Duodenal mucosa (tissue), 2 donors: Measurements from ENCODE around the gene KLK5.
"Not testable (repeated sequence)": the region's sequence is repeated elsewhere in the genome, so short reads cannot be mapped to it uniquely, and the experiment has no call there.

Experiments
- H3K27ac ChIP-seq: one replicate; pipeline ENCODE4 v1.7.0; 2013; ENCODE audit warnings: low read depth, low read length
- H3K27me3 ChIP-seq, 2 donors: one replicate each; pipeline ENCODE4 v1.7.0; 2013; ENCODE audit warnings: low read length in 2 of 2, control low read depth in 1 of 2; ENCODE audit not compliant: insufficient read depth in 2 of 2, control insufficient read depth in 1 of 2
- H3K36me3 ChIP-seq, 2 donors: one replicate each; pipeline ENCODE4 v1.7.0; 2013; ENCODE audit warnings: low read length in 2 of 2, control low read depth in 1 of 2; ENCODE audit not compliant: insufficient read depth in 2 of 2, control insufficient read depth in 1 of 2
- H3K4me1 ChIP-seq, 2 donors: one replicate each; pipeline ENCODE4 v1.7.0; 2013; ENCODE audit warnings: low read length in 2 of 2, control low read depth in 1 of 2; ENCODE audit not compliant: insufficient read depth in 2 of 2, control insufficient read depth in 1 of 2
- H3K4me3 ChIP-seq, 2 donors: one replicate each; pipeline ENCODE4 v1.7.0; 2013; ENCODE audit warnings: low read length in 2 of 2, low read depth in 1 of 2
- H3K9ac ChIP-seq, 2 donors: one replicate each; pipeline ENCODE4 v1.7.0; 2013; ENCODE audit warnings: low read length in 2 of 2, low read depth in 1 of 2
- H3K9me3 ChIP-seq, 2 donors: one replicate each; pipeline ENCODE4 v1.7.0; 2013; ENCODE audit warnings: low read length in 2 of 2, control low read depth in 1 of 2; ENCODE audit not compliant: control insufficient read depth in 1 of 2

The KLK5 gene

GRCh38 chr19:50952910-50953309 lies at the start of gene KLK5:
KLK5 (minus strand) TSS chr19:50953038; CDS start chr19:50952657, 381 bp downstream.
- Histone ChIP-seq H3K9me3 (no peaks in the 10 kb centered on the region), H3K27me3 (no peaks in the 10 kb centered on the region), H3K4me3 (no peak within 1 kb of the TSS), H3K4me1 (no peaks in the 10 kb centered on the region), H3K27ac (no peak within 1 kb of the TSS), H3K9ac (no peak within 1 kb of the TSS), H3K36me3 (no peaks in the 10 kb centered on the region)

DNA sequence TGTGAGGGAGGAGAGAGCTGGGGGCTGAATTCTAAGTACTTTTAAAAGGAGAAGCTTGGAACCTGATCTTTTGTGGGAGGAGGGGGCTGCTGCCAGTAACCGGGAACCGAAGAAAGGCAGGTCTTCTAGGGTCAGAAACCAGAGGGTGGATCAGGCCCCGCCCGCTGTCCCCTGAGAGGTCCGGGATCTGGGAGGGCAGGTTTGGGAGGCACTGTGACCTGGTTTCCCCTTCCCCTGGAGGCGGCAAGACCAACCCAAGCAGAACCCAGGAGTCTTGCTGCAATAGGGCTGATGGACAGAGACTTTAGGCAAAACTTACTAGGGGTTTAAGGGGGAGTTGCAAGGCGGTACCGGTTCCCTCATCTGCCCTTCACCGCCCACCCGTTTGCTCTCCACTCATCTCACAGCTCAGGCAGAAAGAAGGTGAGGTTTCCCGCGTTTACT lies 49.3 kb upstream of the KLK5 start:
- H3K4me3 ChIP-seq = no peak overlapping the region
- no peak overlapping the region for H3K9ac ChIP-seq
- H3K36me3 ChIP-seq = no peaks in the 10 kb centered on the region
- peaks cover 0 to 5% of the 10 kb centered on the region in 2 donors for H3K27me3 ChIP-seq
- no peaks in the 10 kb centered on the region for H3K9me3 ChIP-seq
- no peak overlapping the region for H3K27ac ChIP-seq
- no peaks in the 10 kb centered on the region for H3K4me1 ChIP-seq

DNA sequence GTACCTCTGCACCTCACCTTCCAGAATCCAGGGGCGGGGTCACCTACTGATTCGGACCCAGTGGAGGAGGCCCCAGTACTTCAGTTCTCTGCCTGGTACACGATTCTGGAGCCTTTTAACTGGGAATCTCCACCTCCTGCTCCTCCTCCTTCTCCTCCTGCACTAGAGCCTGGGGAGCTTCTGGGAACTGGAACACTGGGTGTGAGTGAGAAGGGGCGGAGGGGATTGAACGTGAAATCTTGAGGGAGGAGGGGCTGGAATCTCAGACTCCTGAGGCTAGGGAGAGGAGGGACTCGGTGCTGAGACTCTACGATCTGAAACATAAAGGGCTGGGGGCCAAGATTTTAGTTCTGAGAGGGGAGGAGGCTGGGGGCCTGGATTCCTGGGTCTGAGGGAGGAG lies 48.7 kb upstream of the KLK5 start, which contains the start of gene KLK8:
TSS of gene KLK8 (minus strand) at position 90 of the 400 bp plus-strand sequence. CDS start 437 bp downstream, outside the sequence.
- Histone ChIP-seq H3K4me1 (no peaks in the 10 kb centered on the region), H3K36me3 (no peaks in the 10 kb centered on the region), H3K9me3 (no peaks in the 10 kb centered on the region), H3K4me3 (no peak within 1 kb of the TSS), H3K27ac (no peak within 1 kb of the TSS), H3K27me3 (peaks cover 0 to 5% of the 10 kb centered on the region in 2 donors), H3K9ac (no peak within 1 kb of the TSS)

DNA sequence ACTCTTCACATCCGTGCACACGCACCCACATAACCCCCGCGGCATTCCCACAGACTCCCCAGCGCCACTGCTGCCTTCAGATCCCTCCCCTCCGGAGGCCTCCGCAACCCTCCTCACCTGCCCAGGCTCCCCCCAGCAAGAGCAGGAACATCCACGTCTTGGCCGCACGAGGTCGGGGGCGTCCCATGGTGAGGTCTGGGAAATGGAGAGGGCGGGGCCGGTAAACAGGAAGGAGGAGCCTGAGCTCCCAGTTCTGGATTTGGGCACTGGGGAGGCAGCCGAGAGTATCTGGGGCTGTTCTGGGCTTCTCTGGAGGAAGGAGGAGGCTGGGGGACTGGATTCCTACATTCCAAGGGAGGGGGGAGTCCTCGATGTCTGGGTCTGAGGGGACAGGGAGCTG lies 48.1 kb upstream of the KLK5 start:
- Histone ChIP-seq H3K27me3 (peaks cover 0 to 5% of the 10 kb centered on the region in 2 donors), H3K27ac (no peak overlapping the region), H3K4me3 (no peak overlapping the region), H3K4me1 (no peaks in the 10 kb centered on the region), H3K9me3 (no peaks in the 10 kb centered on the region), H3K36me3 (no peaks in the 10 kb centered on the region), H3K9ac (no peak overlapping the region)

DNA sequence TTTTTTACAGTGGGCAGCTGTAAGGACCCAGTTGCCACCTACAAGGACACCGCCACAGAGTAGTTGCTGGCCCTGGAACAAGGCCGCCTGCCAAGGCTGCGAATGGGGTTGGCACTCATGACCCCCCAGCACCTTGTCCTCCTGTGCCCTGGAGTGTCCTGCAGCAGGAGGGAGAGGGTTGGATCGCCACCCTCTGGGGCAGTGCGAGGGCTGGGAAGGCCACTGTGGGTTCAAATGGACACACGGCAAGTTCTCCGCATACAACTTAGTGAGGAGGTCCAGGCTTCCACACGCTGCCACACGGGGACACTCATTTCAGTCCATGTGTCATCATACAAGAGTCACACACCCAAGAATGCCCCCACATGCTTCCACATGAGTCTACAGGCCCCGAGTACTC lies 47.6 kb upstream of the KLK5 start:
- Histone ChIP-seq H3K9me3 (no peaks in the 10 kb centered on the region), H3K27ac (no peak overlapping the region), H3K4me1 (no peaks in the 10 kb centered on the region), H3K4me3 (no peak overlapping the region), H3K27me3 (peaks cover 0 to 5% of the 10 kb centered on the region in 2 donors), H3K9ac (no peak overlapping the region), H3K36me3 (no peaks in the 10 kb centered on the region)

GRCh38 chr19:50998686-50999085 lies 45.8 kb upstream of the KLK5 start:
- Histone ChIP-seq H3K27me3 (peaks cover 0 to 5% of the 10 kb centered on the region in 2 donors), H3K9ac (no peak overlapping the region), H3K4me1 (no peaks in the 10 kb centered on the region), H3K36me3 (no peaks in the 10 kb centered on the region), H3K4me3 (no peak overlapping the region), H3K27ac (no peak overlapping the region), H3K9me3 (no peaks in the 10 kb centered on the region)

GRCh38 chr19:50998061-50998460 lies 45.2 kb upstream of the KLK5 start:
- Histone ChIP-seq H3K27me3 (peaks cover 0 to 5% of the 10 kb centered on the region in 2 donors), H3K4me1 (no peaks in the 10 kb centered on the region), H3K9ac (no peak overlapping the region), H3K9me3 (no peaks in the 10 kb centered on the region), H3K27ac (no peak overlapping the region), H3K4me3 (no peak overlapping the region), H3K36me3 (no peaks in the 10 kb centered on the region)

DNA sequence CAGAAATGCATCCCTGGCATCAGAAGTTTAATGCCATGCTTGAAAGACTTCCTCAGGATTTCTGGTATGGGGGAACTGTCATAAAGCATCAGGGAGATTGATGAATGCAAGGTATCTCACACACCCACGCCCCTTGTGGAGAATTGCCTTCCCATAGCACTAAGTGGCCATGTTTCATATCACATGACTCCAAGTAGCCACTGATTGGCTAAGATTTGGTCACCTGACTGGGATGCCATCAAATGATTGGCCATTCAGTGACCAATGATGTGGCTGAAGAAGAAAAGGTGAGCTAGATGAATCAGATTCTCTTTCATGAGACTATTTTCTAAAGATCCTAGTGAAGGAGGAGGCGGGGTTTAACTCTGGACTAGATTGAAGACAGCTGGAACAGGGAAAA lies 41.3 kb upstream of the KLK5 start:
- no peaks in the 10 kb centered on the region for H3K27me3 ChIP-seq
- H3K27ac ChIP-seq = no peak overlapping the region
- H3K4me1 ChIP-seq = no peaks in the 10 kb centered on the region
- H3K9me3 ChIP-seq = no peaks in the 10 kb centered on the region
- H3K36me3 ChIP-seq = no peaks in the 10 kb centered on the region
- H3K9ac ChIP-seq = no peak overlapping the region
- no peak overlapping the region for H3K4me3 ChIP-seq

- Histone ChIP-seq H3K36me3 (no peaks in the 10 kb centered on the region), H3K27me3 (no peaks in the 10 kb centered on the region), H3K9me3 (no peaks in the 10 kb centered on the region), H3K4me3 (no peak overlapping the region), H3K9ac (no peak overlapping the region), H3K27ac (no peak overlapping the region), H3K4me1 (no peaks in the 10 kb centered on the region)
These were observed 39.8 kb upstream of the KLK5 start for GRCh38 chr19:50992666-50993035.

DNA sequence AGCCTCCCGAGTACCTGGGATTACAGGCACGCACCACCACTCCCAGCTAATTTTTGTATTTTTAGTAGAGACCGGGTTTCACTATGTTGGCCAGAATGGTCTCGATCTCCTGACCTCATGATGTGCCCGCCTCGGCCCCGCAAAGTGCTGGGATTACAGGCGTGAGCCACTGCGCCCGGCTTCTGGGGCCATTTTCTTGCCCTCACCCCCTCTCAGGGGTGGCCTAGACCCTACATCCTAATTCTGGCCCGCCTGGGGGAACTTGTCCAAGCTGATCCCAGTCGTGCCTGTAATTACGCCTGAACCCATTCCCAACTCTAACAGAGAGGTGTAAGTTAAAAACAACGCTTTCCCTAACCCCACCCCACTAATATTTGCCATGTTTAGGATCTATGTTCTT lies 31.6 kb upstream of the KLK5 start:
- not testable (repeated sequence) for H3K27ac ChIP-seq, H3K4me3 ChIP-seq, H3K4me1 ChIP-seq, H3K9ac ChIP-seq, H3K27me3 ChIP-seq, H3K9me3 ChIP-seq, H3K36me3 ChIP-seq
